A549 (cell line): Measurements from ENCODE around the gene SSR2. TPM values are rescaled to one million over a fixed set of nuclear protein-coding genes. Genes with fewer than 3 reads are reported as not detected.

ENCODE experiments used
- ATAC-seq, 2 experiments: fragments of 200-7000 bp in 1 of 2; fragments of >200 bp in 1 of 2; cut with Nextera tagmentation in 1 of 2; cut with Tn5 transposase in 1 of 2; 3 replicates each; pipeline versions ENCODE4 v1.8.0 to v1.9.1; 2018 to 2020; ENCODE audit warnings: mild to moderate bottlenecking in 1 of 2, moderate library complexity in 1 of 2
- CTCF ChIA-PET: fragments of 300-600 bp; sonication (Branson Sonifier 250); formaldehyde crosslinking; extraction: SDS; loops from one replicate; lab custom pipeline; 2021; ENCODE audit warnings: antibody characterized with exemption, inconsistent platforms; lab: Yijun Ruan, JAX
- POLR2A ChIA-PET: fragments of 350-600 bp; formaldehyde crosslinking; extraction: SDS; loops from one replicate; lab custom pipeline; 2021; ENCODE audit warnings: antibody characterized with exemption, inconsistent platforms; lab: Yijun Ruan, JAX
- DNase-seq, 2 experiments: peaks; one replicate each; pipeline versions ENCODE4 v3.0.0 to v3.0.0-alpha.2; 2011 to 2016; ENCODE audit warnings: low read depth in 1 of 2, low spot score in 1 of 2
- FAIRE-seq: peaks from 2 replicates; lab custom pipeline; 2011; peaks lifted over from hg19 to GRCh38; lab: Jason Lieb, UNC
- H3K27ac ChIP-seq, 2 experiments: fragments of >200 bp; sonication (Bioruptor Twin); formaldehyde crosslinking; 3 replicates each; pipeline ENCODE4 v1.5.1; 2016 to 2017
- H3K4me1 ChIP-seq: fragments of >200 bp; sonication (Bioruptor Twin); formaldehyde crosslinking; 3 replicates; pipeline ENCODE4 v1.6.1; 2016
- H3K4me2 ChIP-seq: fragments of >200 bp; sonication (Bioruptor Twin); formaldehyde crosslinking; 3 replicates; pipeline ENCODE4 v1.6.1; 2016
- H3K4me3 ChIP-seq: fragments of >200 bp; sonication (Bioruptor Twin); formaldehyde crosslinking; 3 replicates; pipeline ENCODE4 v1.5.1; 2016
- H3K9me3 ChIP-seq: fragments of >200 bp; sonication (Bioruptor Twin); formaldehyde crosslinking; 3 replicates; pipeline ENCODE4 v1.6.1; 2016
- BHLHE40 ChIP-seq: IDR thresholded peaks from 2 replicates; pipeline ENCODE4 v1.6.1; 2012; ENCODE audit warnings: low read depth, low read length, inconsistent platforms
- CBX8 ChIP-seq: fragments of 200-600 bp; sonication (generic); IDR thresholded peaks from 2 replicates; pipeline ENCODE4 v1.6.1; 2016
- CTCF ChIP-seq: fragments of >200 bp; sonication (Bioruptor Twin); formaldehyde crosslinking; IDR thresholded peaks from 3 replicates; pipeline ENCODE4 v1.5.1; 2016
- E2F6 ChIP-seq: IDR thresholded peaks from 2 replicates; pipeline ENCODE4 v1.6.1; 2012; ENCODE audit warnings: low read depth, borderline replicate concordance
- EHMT2 ChIP-seq: fragments of 200-600 bp; sonication (generic); IDR thresholded peaks from 2 replicates; pipeline ENCODE4 v1.6.1; 2016; ENCODE audit warnings: antibody characterized with exemption, low read depth, mild to moderate bottlenecking, moderate library complexity
- EP300 ChIP-seq, 2 experiments: fragments of >200 bp; sonication (Bioruptor Twin); formaldehyde crosslinking; IDR thresholded peaks; 2 replicates in 1 of 2; 3 replicates in 1 of 2; pipeline ENCODE4 v1.6.1; 2016 to 2017
- FOSB ChIP-seq: fragments of 250-450 bp; sonication (Bioruptor Pico); IDR thresholded peaks from 2 replicates; pipeline ENCODE4 v1.5.0; 2020; ENCODE audit warnings: mild to moderate bottlenecking, moderate library complexity
- HES2 ChIP-seq: fragments of >200 bp; sonication (Bioruptor Twin); formaldehyde crosslinking; IDR thresholded peaks from 2 replicates; pipeline ENCODE4 v1.6.1; 2016
- JUN ChIP-seq, 2 experiments: fragments of >200 bp; sonication (Bioruptor Twin); formaldehyde crosslinking; IDR thresholded peaks; 2 replicates in 1 of 2; 3 replicates in 1 of 2; pipeline ENCODE4 v1.6.1; 2016 to 2017
- KDM5A ChIP-seq: fragments of 200-600 bp; sonication (generic); IDR thresholded peaks from 2 replicates; pipeline ENCODE4 v1.6.1; 2016; ENCODE audit warnings: antibody characterized with exemption, mild to moderate bottlenecking
- MYC ChIP-seq: IDR thresholded peaks from 2 replicates; pipeline ENCODE4 v1.6.1; 2012; ENCODE audit warnings: mild to moderate bottlenecking, inconsistent platforms, low read length, improper control_type of control experiment, borderline replicate concordance
- NFE2L2 ChIP-seq: fragments of 150-350 bp; conservative IDR thresholded peaks from 2 replicates; pipeline ENCODE4 v1.6.1; 2014; ENCODE audit warnings: low read length
- POLR2AphosphoS2 ChIP-seq: conservative IDR thresholded peaks from 2 replicates; pipeline ENCODE4 v1.6.1; 2012; ENCODE audit warnings: low read length, improper control_type of control experiment, inconsistent platforms
- RAD21 ChIP-seq, 2 experiments: fragments of >200 bp in 1 of 2; sonication (Bioruptor Twin) in 1 of 2; formaldehyde crosslinking in 1 of 2; IDR thresholded peaks in 1 of 2; conservative IDR thresholded peaks in 1 of 2; 2 replicates in 1 of 2; 3 replicates in 1 of 2; pipeline ENCODE4 v1.6.1; 2012 to 2018; ENCODE audit warnings: inconsistent platforms in 1 of 2
- SMC3 ChIP-seq: fragments of >200 bp; sonication (Bioruptor Twin); formaldehyde crosslinking; IDR thresholded peaks from 3 replicates; pipeline ENCODE4 v1.6.1; 2018; ENCODE audit warnings: inconsistent platforms
- TP53 ChIP-seq: fragments of 250-450 bp; sonication (Bioruptor Pico); IDR thresholded peaks from 2 replicates; pipeline ENCODE4 v1.5.0; 2021; ENCODE audit warnings: mild to moderate bottlenecking, moderate library complexity
- ZNF302 ChIP-seq: fragments of 250-450 bp; sonication (Bioruptor Pico); IDR thresholded peaks from 2 replicates; pipeline ENCODE4 v1.9.0; 2021; ENCODE audit warnings: inconsistent platforms, mild to moderate bottlenecking, moderate library complexity
- ZSCAN20 ChIP-seq: fragments of 250-450 bp; sonication (Bioruptor Pico); IDR thresholded peaks from 2 replicates; pipeline ENCODE4 v1.8.0; 2022; ENCODE audit warnings: mild to moderate bottlenecking, moderate library complexity
- WGBS: methylation state at CpG from one replicate; pipeline ENCODE4 v1.1.6; 2017; ENCODE audit errors: missing lambda C conversion rate; 5-methylcytosine and 5-hydroxymethylcytosine counted together
- polyA plus RNA-seq, 4 experiments: library from polyadenylated mRNA; depleted of rRNA in 3 of 4; stranded (reverse); fragments of >200 nt; fragmentation: RNase III in 1 of 4; extraction: RNeasy Plus Mini Kit Qiagen cat#74134 plus additional on column Dnase treatment in 1 of 4; gene quantifications; 2 replicates in 3 of 4; 3 replicates in 1 of 4; pipeline ENCODE4 v1.2.3, GENCODE V29; 2011 to 2017
- TF ChIP-seq, protein P1 (sequence below): fragments of 150-350 bp; IDR thresholded peaks from 2 replicates; pipeline ENCODE4 v1.6.1; 2014; ENCODE audit warnings: low read depth, mild to moderate bottlenecking, low read length
- TF ChIP-seq, protein P2 (sequence below): fragments of 250-450 bp; sonication (Bioruptor Pico); IDR thresholded peaks from 2 replicates; pipeline ENCODE4 v1.5.0; 2020; ENCODE audit warnings: low read depth, mild to moderate bottlenecking, moderate library complexity
- TF ChIP-seq, protein P3 (sequence below): fragments of 450-650 bp; IDR thresholded peaks from 2 replicates; pipeline ENCODE4 v1.6.1; 2014; ENCODE audit warnings: antibody characterized with exemption
- TF ChIP-seq, protein P4 (sequence below): fragments of >200 bp; sonication (Bioruptor Twin); formaldehyde crosslinking; IDR thresholded peaks from 3 replicates; pipeline ENCODE4 v1.6.1; 2016
- TF ChIP-seq, protein P5 (sequence below): IDR thresholded peaks from 2 replicates; pipeline ENCODE4 v1.6.1; 2012

Gene SSR2
- polyA plus RNA-seq, 2 of the 4 experiments (the other 2 are of a cell fraction): 261 to 382 TPM

GRCh38 chr1:156021954-156022353 lies 1.2 kb upstream of the SSR2 start (continued):
- TF ChIP-seq BHLHE40: no peak

- POLR2A ChIA-PET: no interaction called here
- WGBS: 7% methylated on average over 4 of the region's 4 CpGs
Measured at GRCh38 chr1:156021093-156021428, 310 bp upstream of the SSR2 start.

GRCh38 chr1:156019946-156020292 lies 832 bp downstream of the SSR2 start:
- H3K4me1 ChIP-seq: peaks cover 10% of the 10 kb centered on the region; the same call in 1 of the 3 replicates
- TF ChIP-seq, protein P1, sequence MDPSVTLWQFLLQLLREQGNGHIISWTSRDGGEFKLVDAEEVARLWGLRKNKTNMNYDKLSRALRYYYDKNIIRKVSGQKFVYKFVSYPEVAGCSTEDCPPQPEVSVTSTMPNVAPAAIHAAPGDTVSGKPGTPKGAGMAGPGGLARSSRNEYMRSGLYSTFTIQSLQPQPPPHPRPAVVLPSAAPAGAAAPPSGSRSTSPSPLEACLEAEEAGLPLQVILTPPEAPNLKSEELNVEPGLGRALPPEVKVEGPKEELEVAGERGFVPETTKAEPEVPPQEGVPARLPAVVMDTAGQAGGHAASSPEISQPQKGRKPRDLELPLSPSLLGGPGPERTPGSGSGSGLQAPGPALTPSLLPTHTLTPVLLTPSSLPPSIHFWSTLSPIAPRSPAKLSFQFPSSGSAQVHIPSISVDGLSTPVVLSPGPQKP: no peak
- TF ChIP-seq KDM5A (no peak), CBX8 (no peak), SMC3 (no peak), POLR2AphosphoS2 (no peak), ZNF302 (no peak), EHMT2 (no peak)
- TF ChIP-seq, protein P2, sequence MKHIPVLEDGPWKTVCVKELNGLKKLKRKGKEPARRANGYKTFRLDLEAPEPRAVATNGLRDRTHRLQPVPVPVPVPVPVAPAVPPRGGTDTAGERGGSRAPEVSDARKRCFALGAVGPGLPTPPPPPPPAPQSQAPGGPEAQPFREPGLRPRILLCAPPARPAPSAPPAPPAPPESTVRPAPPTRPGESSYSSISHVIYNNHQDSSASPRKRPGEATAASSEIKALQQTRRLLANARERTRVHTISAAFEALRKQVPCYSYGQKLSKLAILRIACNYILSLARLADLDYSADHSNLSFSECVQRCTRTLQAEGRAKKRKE (CRISPR knock-in tag): no peak
- TF ChIP-seq, protein P3, sequence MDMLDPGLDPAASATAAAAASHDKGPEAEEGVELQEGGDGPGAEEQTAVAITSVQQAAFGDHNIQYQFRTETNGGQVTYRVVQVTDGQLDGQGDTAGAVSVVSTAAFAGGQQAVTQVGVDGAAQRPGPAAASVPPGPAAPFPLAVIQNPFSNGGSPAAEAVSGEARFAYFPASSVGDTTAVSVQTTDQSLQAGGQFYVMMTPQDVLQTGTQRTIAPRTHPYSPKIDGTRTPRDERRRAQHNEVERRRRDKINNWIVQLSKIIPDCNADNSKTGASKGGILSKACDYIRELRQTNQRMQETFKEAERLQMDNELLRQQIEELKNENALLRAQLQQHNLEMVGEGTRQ: no peak
- TF ChIP-seq, protein P4, sequence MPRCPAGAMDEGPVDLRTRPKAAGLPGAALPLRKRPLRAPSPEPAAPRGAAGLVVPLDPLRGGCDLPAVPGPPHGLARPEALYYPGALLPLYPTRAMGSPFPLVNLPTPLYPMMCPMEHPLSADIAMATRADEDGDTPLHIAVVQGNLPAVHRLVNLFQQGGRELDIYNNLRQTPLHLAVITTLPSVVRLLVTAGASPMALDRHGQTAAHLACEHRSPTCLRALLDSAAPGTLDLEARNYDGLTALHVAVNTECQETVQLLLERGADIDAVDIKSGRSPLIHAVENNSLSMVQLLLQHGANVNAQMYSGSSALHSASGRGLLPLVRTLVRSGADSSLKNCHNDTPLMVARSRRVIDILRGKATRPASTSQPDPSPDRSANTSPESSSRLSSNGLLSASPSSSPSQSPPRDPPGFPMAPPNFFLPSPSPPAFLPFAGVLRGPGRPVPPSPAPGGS: no peak
- POLR2A ChIA-PET: no interaction called here
- ATAC-seq: no peak
- no peaks in the 10 kb centered on the region for H3K9me3 ChIP-seq
- peak overlapping the region; percentile 99 for H3K4me3 ChIP-seq
- peak overlapping the region; percentile 93 to 95 for H3K27ac ChIP-seq
- no peak for DNase-seq
- FAIRE-seq: no peak
- CTCF ChIA-PET: interaction anchor here (1.5 kb wide), 1 partner anchor 81 kb away, joined by 9 read pairs; no protein-coding TSS in a partner anchor
- peak overlapping the region; percentile 90 for H3K4me2 ChIP-seq
- WGBS: 72% methylated on average over 8 of the region's 8 CpGs

More at GRCh38 chr1:156021093-156021428, 310 bp upstream of the SSR2 start:
- peaks cover 13% of the 10 kb centered on the region; the same call in 2 of the 3 replicates for H3K4me1 ChIP-seq
- ATAC-seq: no peak
- H3K9me3 ChIP-seq: no peaks in the 10 kb centered on the region
- CTCF ChIA-PET: interaction anchor here (0.9 to 2.9 kb wide), 6 partner anchors 9 to 45 kb away, joined by 3 to 8 read pairs (median 5); partner anchors contain the start of gene UBQLN4
- H3K4me2 ChIP-seq: peak overlapping the region; percentile 90
- H3K27ac ChIP-seq: peak overlapping the region; percentile 93 to 95; a peak in 4 of 6 replicates
- H3K4me3 ChIP-seq: peak overlapping the region; percentile 99
- FAIRE-seq: no peak
- DNase-seq: no peak
- TF ChIP-seq TP53 (CRISPR knock-in tag) (no peak), CTCF (no peak), BHLHE40 (no peak), HES2 (no peak), MYC (no peak), FOSB (CRISPR knock-in tag) (no peak), KDM5A (no peak), E2F6 (no peak), NFE2L2 (no peak), JUN (IDR thresholded peaks at IDR 0.05) (no peak), ZSCAN20 (no peak), EP300 (IDR thresholded peaks at IDR 0.05) (no peak), RAD21 (conservative IDR thresholded peaks at IDR 0.05 in 1 of 2, IDR thresholded peaks at IDR 0.05 in 1 of 2) (no peak)
- TF ChIP-seq, protein P5, sequence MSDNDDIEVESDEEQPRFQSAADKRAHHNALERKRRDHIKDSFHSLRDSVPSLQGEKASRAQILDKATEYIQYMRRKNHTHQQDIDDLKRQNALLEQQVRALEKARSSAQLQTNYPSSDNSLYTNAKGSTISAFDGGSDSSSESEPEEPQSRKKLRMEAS: no peak
- TF ChIP-seq, protein P3: no peak
- TF ChIP-seq, protein P2 (CRISPR knock-in tag): no peak
